HG03378 (cell line): ENCODE results near the gene GRIPAP1.

ENCODE experiments used
- ATAC-seq: cut with Tn5 transposase; IDR thresholded peaks from one replicate; pipeline ENCODE4 v1.9.1; 2021; ENCODE audit warnings: mild to moderate bottlenecking, moderate library complexity; ENCODE audit not compliant: unreplicated experiment

Gene GRIPAP1

GRCh38 chrX:48961585-48962091 is 40.4 kb downstream of the GRIPAP1 start:
- ATAC-seq = no peak

- no peak for ATAC-seq
Observed at GRCh38 chrX:48960291-48960690, 41.8 kb downstream of the GRIPAP1 start.

- ATAC-seq = no peak
Observed at GRCh38 chrX:48958635-48959094, 43.4 kb downstream of the GRIPAP1 start.

GRCh38 chrX:48957827-48958634 is 44.0 kb downstream of the GRIPAP1 start:
- peak; percentile 84 for ATAC-seq

- peak; percentile 25 for ATAC-seq
Observed at GRCh38 chrX:48957477-48957826, 44.6 kb downstream of the GRIPAP1 start, which contains the start of gene OTUD5. OTUD5 (minus strand) TSS chrX:48957607; CDS start chrX:48957570, 37 bp downstream.

GRCh38 chrX:48956728-48957414 is 45.2 kb downstream of the GRIPAP1 start:
- no peak for ATAC-seq

- no peak for ATAC-seq
Observed at GRCh38 chrX:48948589-48948988, 53.5 kb downstream of the GRIPAP1 start.

- ATAC-seq = no peak
Observed at GRCh38 chrX:48945517-48946348, 56.3 kb downstream of the GRIPAP1 start.

- no peak for ATAC-seq
Observed at GRCh38 chrX:48942895-48943294, 59.2 kb downstream of the GRIPAP1 start.

GRCh38 chrX:48940404-48940955 is 61.6 kb downstream of the GRIPAP1 start:
- no peak for ATAC-seq

GRCh38 chrX:48939524-48940228 is 62.4 kb downstream of the GRIPAP1 start:
- ATAC-seq = no peak

- ATAC-seq = peak; percentile 46
Observed at GRCh38 chrX:48938721-48939425, 63.2 kb downstream of the GRIPAP1 start.

- ATAC-seq = peak; percentile 55
Observed at GRCh38 chrX:48937054-48937907, 64.8 kb downstream of the GRIPAP1 start.

GRCh38 chrX:48936429-48937053 is 65.5 kb downstream of the GRIPAP1 start:
- peak; percentile 4 for ATAC-seq

GRCh38 chrX:48935301-48935670 is 66.8 kb downstream of the GRIPAP1 start:
- no peak for ATAC-seq

GRCh38 chrX:48934581-48935300 is 67.3 kb downstream of the GRIPAP1 start:
- no peak for ATAC-seq

- ATAC-seq = no peak
Observed at GRCh38 chrX:48933757-48934156, 68.3 kb downstream of the GRIPAP1 start.
